MCF 10A (cell line): ENCODE measurements around the gene DISP3. TPM values are rescaled to one million over a fixed set of nuclear protein-coding genes. Genes with fewer than 3 reads are reported as not detected.

Experiments
- BruUV-seq: library from RNA; stranded (reverse); fragments of 400-500 nt; replicated peaks from 2 replicates; lab custom pipeline; 2021; lab: Mats Ljungman, UMichigan
- CTCF ChIA-PET: fragments of 300-600 bp; sonication (Branson Sonifier 250); formaldehyde crosslinking; extraction: SDS; loops from one replicate; lab custom pipeline; 2021; ENCODE audit warnings: antibody characterized with exemption, inconsistent platforms; lab: Yijun Ruan, JAX
- POLR2A ChIA-PET: fragments of 300-600, 350-650 bp; sonication (Branson Sonifier 250); formaldehyde crosslinking; extraction: SDS; loops from one replicate; lab custom pipeline; 2020; ENCODE audit warnings: antibody characterized with exemption, inconsistent platforms; lab: Yijun Ruan, JAX
- DNase-seq: peaks from one replicate; pipeline ENCODE4 v3.0.0-alpha.2; 2018; ENCODE audit not compliant: unreplicated experiment
- H3K27ac Mint-ChIP-seq: one replicate; pipeline ENCODE4 v1.8.0; 2022; ENCODE audit warnings: mild to moderate bottlenecking, low read depth, mixed read lengths; ENCODE audit not compliant: unreplicated experiment
- H3K27me3 Mint-ChIP-seq: one replicate; pipeline ENCODE4 v1.8.0; 2022; ENCODE audit warnings: mixed read lengths; ENCODE audit not compliant: insufficient read depth, unreplicated experiment
- H3K36me3 Mint-ChIP-seq: one replicate; pipeline ENCODE4 v1.8.0; 2022; ENCODE audit warnings: mild to moderate bottlenecking, moderate library complexity, mixed read lengths; ENCODE audit not compliant: insufficient read depth, unreplicated experiment
- H3K4me1 Mint-ChIP-seq: one replicate; pipeline ENCODE4 v1.8.0; 2022; ENCODE audit warnings: mixed read lengths; ENCODE audit not compliant: insufficient read depth, unreplicated experiment
- H3K4me3 Mint-ChIP-seq: one replicate; pipeline ENCODE4 v1.8.0; 2022; ENCODE audit warnings: mild to moderate bottlenecking, moderate library complexity, mixed read lengths; ENCODE audit not compliant: unreplicated experiment
- H3K9me3 Mint-ChIP-seq: one replicate; pipeline ENCODE4 v1.8.0; 2022; ENCODE audit warnings: mixed read lengths; ENCODE audit not compliant: unreplicated experiment
- intact Hi-C: fragments of 100-400 bp; cut with micrococcal nuclease; formaldehyde crosslinking; loops from 2 replicates; pipeline ENCODE4 v1.14.1; 2022
- total RNA-seq: library from RNA; stranded (reverse); gene quantifications from 2 replicates; pipeline ENCODE4 v1.2.3, GENCODE V29; 2022
- TF ChIP-seq, protein P1 (sequence below): fragments of 200-600 bp; IDR thresholded peaks from one replicate; pipeline ENCODE4 v1.8.0; 2022; ENCODE audit warnings: antibody characterized with exemption, mild to moderate bottlenecking; ENCODE audit not compliant: unreplicated experiment

The DISP3 gene
- total RNA-seq, 1 experiment from 2014 or later = 0.09 TPM

DNA sequence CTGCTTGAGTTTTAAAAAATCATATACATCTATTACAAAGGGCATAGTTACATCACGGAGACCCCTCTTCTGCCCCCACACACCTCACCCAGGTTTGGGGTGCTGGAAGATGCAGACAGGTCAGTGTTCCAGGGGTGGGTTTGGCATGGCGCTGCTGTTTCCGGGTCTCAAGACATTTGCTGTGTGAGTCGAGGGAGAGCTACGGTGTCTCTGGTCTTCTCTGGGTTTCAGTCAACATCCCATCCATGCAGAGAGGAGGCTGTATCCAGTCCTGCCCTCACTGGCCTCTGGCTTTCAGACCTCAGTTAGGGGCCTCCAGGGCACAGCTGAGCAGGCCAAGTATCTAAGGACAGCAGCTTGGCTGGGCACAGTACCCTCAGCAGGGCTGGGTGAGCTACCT is 28.6 kb upstream of the DISP3 start:
- TF ChIP-seq, protein P1, sequence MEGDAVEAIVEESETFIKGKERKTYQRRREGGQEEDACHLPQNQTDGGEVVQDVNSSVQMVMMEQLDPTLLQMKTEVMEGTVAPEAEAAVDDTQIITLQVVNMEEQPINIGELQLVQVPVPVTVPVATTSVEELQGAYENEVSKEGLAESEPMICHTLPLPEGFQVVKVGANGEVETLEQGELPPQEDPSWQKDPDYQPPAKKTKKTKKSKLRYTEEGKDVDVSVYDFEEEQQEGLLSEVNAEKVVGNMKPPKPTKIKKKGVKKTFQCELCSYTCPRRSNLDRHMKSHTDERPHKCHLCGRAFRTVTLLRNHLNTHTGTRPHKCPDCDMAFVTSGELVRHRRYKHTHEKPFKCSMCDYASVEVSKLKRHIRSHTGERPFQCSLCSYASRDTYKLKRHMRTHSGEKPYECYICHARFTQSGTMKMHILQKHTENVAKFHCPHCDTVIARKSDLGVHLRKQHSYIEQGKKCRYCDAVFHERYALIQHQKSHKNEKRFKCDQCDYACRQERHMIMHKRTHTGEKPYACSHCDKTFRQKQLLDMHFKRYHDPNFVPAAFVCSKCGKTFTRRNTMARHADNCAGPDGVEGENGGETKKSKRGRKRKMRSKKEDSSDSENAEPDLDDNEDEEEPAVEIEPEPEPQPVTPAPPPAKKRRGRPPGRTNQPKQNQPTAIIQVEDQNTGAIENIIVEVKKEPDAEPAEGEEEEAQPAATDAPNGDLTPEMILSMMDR = no peak
- Mint-ChIP-seq H3K36me3 (no peaks in the 10 kb centered on the region), H3K4me1 (no peaks in the 10 kb centered on the region), H3K9me3 (no peaks in the 10 kb centered on the region), H3K27ac (no peak overlapping the region), H3K27me3 (peaks cover 67% of the 10 kb centered on the region), H3K4me3 (no peak overlapping the region)
- no peak for DNase-seq
- CTCF ChIA-PET = interaction anchor here (0.7 kb wide), 1 partner anchor 188 kb away, joined by 3 read pairs; no protein-coding TSS in a partner anchor
- intact Hi-C loops = no loop called here
- POLR2A ChIA-PET = interaction anchor here (0.6 kb wide), 1 partner anchor 108 kb away, joined by 3 read pairs; no protein-coding TSS in a partner anchor
- no TSS peak for BruUV-seq

DNA sequence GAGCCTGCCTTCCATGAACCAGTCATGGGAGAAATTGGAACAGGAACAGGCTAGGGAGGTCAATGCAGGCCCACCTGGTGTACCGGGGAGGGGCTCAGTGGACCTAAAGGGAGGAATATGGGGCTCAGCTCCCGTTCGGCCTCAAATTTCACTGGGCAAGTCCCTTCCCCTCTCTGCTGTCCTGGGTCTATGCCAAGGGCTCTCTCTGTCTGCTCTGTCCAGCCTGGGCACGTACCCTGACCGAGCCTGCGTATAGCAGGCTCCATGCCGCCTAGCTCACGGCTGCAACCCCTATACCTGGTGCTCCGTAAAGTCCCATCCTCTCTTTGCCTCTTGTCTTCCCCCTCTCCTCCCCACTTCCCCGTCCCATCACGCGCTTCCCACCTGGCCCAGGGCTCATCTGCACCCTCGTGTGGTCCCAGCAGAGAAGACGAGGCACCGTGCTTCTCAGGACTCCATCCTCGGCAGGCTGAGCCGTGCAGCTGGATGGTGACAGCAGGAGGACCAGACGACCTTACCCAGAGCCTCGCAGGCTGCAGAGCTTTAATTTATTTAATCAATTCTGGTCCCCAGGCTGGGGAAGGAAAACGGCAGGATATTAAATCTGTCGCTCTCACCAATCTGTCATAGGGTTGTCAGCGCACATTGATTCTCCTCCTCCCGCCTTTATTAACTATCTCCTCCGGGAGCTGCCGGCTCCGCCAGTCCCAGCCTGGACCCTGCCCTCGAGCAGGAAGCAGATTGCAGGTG is 25.0 kb upstream of the DISP3 start:
- H3K4me3 Mint-ChIP-seq = no peak overlapping the region
- H3K4me1 Mint-ChIP-seq = no peaks in the 10 kb centered on the region
- intact Hi-C loops = no loop called here
- no TSS peak for BruUV-seq
- H3K36me3 Mint-ChIP-seq = no peaks in the 10 kb centered on the region
- peaks cover 79% of the 10 kb centered on the region for H3K27me3 Mint-ChIP-seq
- H3K27ac Mint-ChIP-seq = no peak overlapping the region
- DNase-seq = no peak
- TF ChIP-seq, protein P1 = no peak
- ChIA-PET CTCF (no interaction called here), POLR2A (no interaction called here)
- H3K9me3 Mint-ChIP-seq = no peaks in the 10 kb centered on the region

DNA sequence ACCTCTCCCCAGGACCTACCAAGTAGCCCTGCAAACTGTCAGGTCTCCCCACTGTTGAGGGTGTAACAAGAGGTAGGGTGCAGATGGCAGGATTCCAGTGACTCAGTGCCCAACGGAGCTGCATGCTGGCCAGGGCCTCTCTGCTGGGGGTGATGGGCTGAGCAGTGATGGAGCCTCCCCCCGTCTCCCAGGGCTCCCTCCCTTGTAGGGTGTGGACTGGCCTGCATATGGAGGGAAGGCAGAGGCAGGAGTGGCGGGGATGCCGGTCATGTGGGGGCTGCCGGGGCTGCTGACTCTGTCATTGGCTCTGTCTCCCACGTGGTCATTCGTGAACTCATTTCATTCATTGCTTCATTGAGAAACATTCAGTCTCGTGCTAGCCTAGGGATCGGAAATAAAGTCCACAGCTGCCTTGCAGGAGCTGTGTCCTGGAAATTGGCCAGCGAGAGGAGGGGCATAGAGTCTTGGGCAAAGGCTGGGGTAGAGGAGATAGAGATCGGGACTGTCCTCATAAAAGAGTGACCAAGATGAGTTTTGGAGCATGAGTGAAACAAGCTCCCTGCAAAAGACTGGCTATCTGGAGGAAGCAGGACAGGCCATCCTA is 22.9 kb upstream of the DISP3 start:
- ChIA-PET POLR2A (no interaction called here), CTCF (interaction anchor here (0.6 kb wide), 1 partner anchor 22 kb away, joined by 4 read pairs; no protein-coding TSS in a partner anchor)
- DNase-seq = no peak
- intact Hi-C loops = no loop called here
- no peaks in the 10 kb centered on the region for H3K4me1 Mint-ChIP-seq
- TF ChIP-seq, protein P1 = no peak
- H3K9me3 Mint-ChIP-seq = no peaks in the 10 kb centered on the region
- H3K27ac Mint-ChIP-seq = no peak overlapping the region
- no peaks in the 10 kb centered on the region for H3K36me3 Mint-ChIP-seq
- peaks cover 81% of the 10 kb centered on the region for H3K27me3 Mint-ChIP-seq
- H3K4me3 Mint-ChIP-seq = no peak overlapping the region
- BruUV-seq = no TSS peak

DNA sequence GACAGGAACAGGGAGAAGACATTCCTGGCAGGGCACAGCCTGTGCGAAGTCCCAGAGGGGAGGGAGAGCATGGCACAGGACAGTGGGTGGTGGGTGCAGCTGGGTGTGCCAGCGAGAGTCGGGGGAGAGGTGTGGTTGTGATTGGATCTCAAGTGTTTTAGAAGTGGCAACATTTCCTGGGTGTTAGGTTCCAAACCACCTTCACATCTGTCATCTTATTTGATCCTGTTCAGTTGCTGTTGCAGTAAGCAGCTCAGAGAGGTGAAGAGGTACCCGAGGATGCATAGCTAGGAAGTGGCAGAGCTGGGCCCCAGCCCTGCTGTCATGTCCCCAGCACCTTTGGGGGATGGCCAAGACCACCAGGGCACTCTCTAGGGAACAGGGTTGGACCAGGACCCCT is 22.0 kb upstream of the DISP3 start:
- no peak for DNase-seq
- no peaks in the 10 kb centered on the region for H3K9me3 Mint-ChIP-seq
- intact Hi-C loops = no loop called here

More for the DNA sequence above, 22.0 kb upstream of the DISP3 start:
- peaks cover 81% of the 10 kb centered on the region for H3K27me3 Mint-ChIP-seq
- ChIA-PET POLR2A (no interaction called here), CTCF (interaction anchor here (0.6 kb wide), 1 partner anchor 55 kb away, joined by 4 read pairs; no protein-coding TSS in a partner anchor)
- BruUV-seq = no TSS peak
- TF ChIP-seq, protein P1 = no peak
- no peaks in the 10 kb centered on the region for H3K36me3 Mint-ChIP-seq
- H3K4me3 Mint-ChIP-seq = no peak overlapping the region
- H3K4me1 Mint-ChIP-seq = no peaks in the 10 kb centered on the region
- no peak overlapping the region for H3K27ac Mint-ChIP-seq
